CD14-positive monocyte (primary cell): Measurements from ENCODE around the gene C4orf33. TPM values are rescaled to one million over a fixed set of nuclear protein-coding genes. Genes with fewer than 3 reads are reported as not detected.
"Not testable (repeated sequence)": the region's sequence is repeated elsewhere in the genome, so short reads cannot be mapped to it uniquely, and the experiment has no call there.

ENCODE experiments used
- DNase-seq, 3 donors: peaks; one replicate each; pipeline ENCODE4 v3.0.0-alpha.2; 2011 to 2022
- H2AFZ ChIP-seq: 2 replicates; pipeline ENCODE4 v1.6.0; 2012; ENCODE audit warnings: mild to moderate bottlenecking, low read depth, low read length, inconsistent platforms; ENCODE audit not compliant: insufficient read depth, poor library complexity, severe bottlenecking
- H3K27ac ChIP-seq, 2 donors: 1 replicate in 1 of 2; 2 replicates in 1 of 2; pipeline ENCODE4 v1.5.1; 2012 to 2013; ENCODE audit warnings: low read length in 2 of 2, control low read depth in 1 of 2, inconsistent platforms in 1 of 2, low read depth in 1 of 2, mild to moderate bottlenecking in 1 of 2
- H3K27me3 ChIP-seq, 2 donors: one replicate each; pipeline versions ENCODE4 v1.6.0 to v1.6.1; 2011 to 2013; ENCODE audit warnings: low read length in 2 of 2; ENCODE audit not compliant: control insufficient read depth in 2 of 2, insufficient read depth in 2 of 2
- H3K36me3 ChIP-seq, 2 donors: replicated peaks in 1 of 2; 1 replicate in 1 of 2; 2 replicates in 1 of 2; pipeline versions ENCODE4 v1.5.1 to v1.6.1; 2012 to 2013; ENCODE audit warnings: low read length in 2 of 2, control low read depth in 1 of 2, inconsistent platforms in 1 of 2, mild to moderate bottlenecking in 1 of 2; ENCODE audit not compliant: insufficient read depth in 2 of 2, control insufficient read depth in 1 of 2
- H3K4me1 ChIP-seq, 2 donors: 1 replicate in 1 of 2; 2 replicates in 1 of 2; pipeline versions ENCODE4 v1.5.1 to v1.6.1; 2012 to 2013; ENCODE audit warnings: low read length in 2 of 2, control low read depth in 1 of 2, inconsistent platforms in 1 of 2, mild to moderate bottlenecking in 1 of 2, moderate library complexity in 1 of 2; ENCODE audit not compliant: insufficient read depth in 2 of 2, control insufficient read depth in 1 of 2
- H3K4me2 ChIP-seq: replicated peaks from 2 replicates; pipeline ENCODE3; 2012; ENCODE audit warnings: low read length, moderate library complexity, mild to moderate bottlenecking; ENCODE audit not compliant: poor library complexity, severe bottlenecking; ENCODE audit errors: extremely low read depth
- H3K4me3 ChIP-seq, 3 experiments: fragments of 200-600 bp in 1 of 3; sonication (generic) in 1 of 3; replicated peaks in 1 of 3; 1 replicate in 2 of 3; 2 replicates in 1 of 3; pipeline ENCODE4 v1.5.1; 2011 to 2013; ENCODE audit warnings: low read length in 3 of 3, mild to moderate bottlenecking in 3 of 3, control low read depth in 2 of 3, low read depth in 2 of 3, inconsistent platforms in 1 of 3, moderate library complexity in 1 of 3
- H3K79me2 ChIP-seq: 2 replicates; pipeline ENCODE4 v1.6.0; 2012; ENCODE audit warnings: mild to moderate bottlenecking, control low read depth, inconsistent platforms, low read length, moderate library complexity; ENCODE audit not compliant: insufficient read depth
- H3K9ac ChIP-seq: 2 replicates; pipeline ENCODE4 v1.6.0; 2017; ENCODE audit warnings: low read length, mild to moderate bottlenecking; ENCODE audit not compliant: insufficient read depth, poor library complexity, severe bottlenecking
- H3K9me3 ChIP-seq, 2 donors: replicated peaks in 1 of 2; 1 replicate in 1 of 2; 2 replicates in 1 of 2; pipeline versions ENCODE4 v1.5.1 to v1.6.1; 2012 to 2013; ENCODE audit warnings: low read length in 2 of 2, control low read depth in 1 of 2; ENCODE audit not compliant: control insufficient read depth in 1 of 2, insufficient read depth in 1 of 2
- H4K20me1 ChIP-seq: 2 replicates; pipeline ENCODE4 v1.6.0; 2012; ENCODE audit warnings: mild to moderate bottlenecking, low read length, control low read depth, moderate library complexity; ENCODE audit not compliant: insufficient read depth
- H3K27ac Mint-ChIP-seq, 7 donors: one replicate each; pipeline ENCODE4 v1.8.0; 2020; ENCODE audit warnings: mild to moderate bottlenecking in 7 of 7, mixed read lengths in 7 of 7, moderate library complexity in 6 of 7, inconsistent platforms in 2 of 7
- H3K27me3 Mint-ChIP-seq, 3 donors: one replicate each; pipeline ENCODE4 v1.8.0; 2021 to 2022; ENCODE audit warnings: low read depth in 3 of 3, mild to moderate bottlenecking in 3 of 3, mixed read lengths in 3 of 3, moderate library complexity in 3 of 3, inconsistent platforms in 1 of 3
- H3K36me3 Mint-ChIP-seq, 2 donors: one replicate each; pipeline ENCODE4 v1.8.0; 2020; ENCODE audit warnings: mixed read lengths in 2 of 2, inconsistent platforms in 1 of 2, mild to moderate bottlenecking in 1 of 2
- H3K4me1 Mint-ChIP-seq: one replicate; pipeline ENCODE4 v1.8.0; 2020; ENCODE audit warnings: mild to moderate bottlenecking, mixed read lengths
- H3K4me3 Mint-ChIP-seq, 2 donors: one replicate each; pipeline ENCODE4 v1.8.0; 2020; ENCODE audit warnings: mild to moderate bottlenecking in 2 of 2, mixed read lengths in 2 of 2, moderate library complexity in 1 of 2
- H3K9me3 Mint-ChIP-seq, 7 donors: one replicate each; pipeline ENCODE4 v1.8.0; 2020 to 2022; ENCODE audit warnings: mixed read lengths in 7 of 7, mild to moderate bottlenecking in 6 of 7, moderate library complexity in 6 of 7, inconsistent platforms in 2 of 7
- CTCF ChIP-seq: fragments of 200-600 bp; IDR thresholded peaks from one replicate; pipeline ENCODE4 v1.8.0; 2022; ENCODE audit warnings: antibody characterized with exemption, mild to moderate bottlenecking
- WGBS: methylation state at CpG from one replicate; pipeline ENCODE4 v1.1.5; 2013; ENCODE audit warnings: missing lambda C conversion rate; ENCODE audit not compliant: insufficient coverage; 5-methylcytosine and 5-hydroxymethylcytosine counted together
- intact Hi-C, 2 donors: fragments of 100-400 bp; cut with micrococcal nuclease; formaldehyde crosslinking; loops; one replicate each; pipeline versions ENCODE4 v1.15.0 to v1.15.1; 2023
- polyA plus RNA-seq, 3 donors: library from polyadenylated mRNA; depleted of rRNA in 1 of 3; unstranded in 2 of 3; stranded (reverse) in 1 of 3; fragments of 300-500 nt in 2 of 3; fragments of >200 nt in 1 of 3; fragmentation: Illumina TruSeq in 2 of 3; gene quantifications; 1 replicate in 2 of 3; 2 replicates in 1 of 3; pipeline ENCODE4 v1.2.3, GENCODE V29; 2012 to 2021

C4orf33 gene
- polyA plus RNA-seq, 3 donors = 16.6 to 33.0 (median 28.2) TPM

GRCh38 chr4:129064717-129065116, 31.2 kb upstream of the C4orf33 start:
- H3K4me2 ChIP-seq = no peak overlapping the region
- no peak overlapping the region for H3K9ac ChIP-seq
- H2AFZ ChIP-seq = no peak overlapping the region
- no peak overlapping the region for H3K27ac ChIP-seq
- Mint-ChIP-seq H3K4me1 (no peaks in the 10 kb centered on the region), H3K36me3 (peaks cover 39% of the 10 kb centered on the region in 2 donors), H3K9me3 (peaks cover 40 to 61% (median 49%) of the 10 kb centered on the region in 7 donors), H3K27me3 (no peaks in the 10 kb centered on the region), H3K4me3 (no peak overlapping the region), H3K27ac (no peak overlapping the region)
- H3K27me3 ChIP-seq = no peaks in the 10 kb centered on the region
- TF ChIP-seq CTCF = no peak
- peaks cover 8 to 45% of the 10 kb centered on the region in 2 donors for H3K36me3 ChIP-seq
- no peaks in the 10 kb centered on the region for H4K20me1 ChIP-seq
- no peak overlapping the region for H3K4me3 ChIP-seq
- intact Hi-C loops = no loop called here
- peaks cover 7% of the 10 kb centered on the region for H3K79me2 ChIP-seq
- H3K4me1 ChIP-seq = no peaks in the 10 kb centered on the region
- DNase-seq = no peak
- H3K9me3 ChIP-seq = peaks cover 27 to 61% of the 10 kb centered on the region in 2 donors

GRCh38 chr4:129069537-129069936, 26.4 kb upstream of the C4orf33 start:
- H3K4me3 ChIP-seq, H3K4me2 ChIP-seq, H2AFZ ChIP-seq, H3K27ac ChIP-seq, H3K27me3 ChIP-seq, DNase-seq, H3K27ac Mint-ChIP-seq, H3K9ac ChIP-seq, H3K4me1 Mint-ChIP-seq, H3K4me3 Mint-ChIP-seq, H3K27me3 Mint-ChIP-seq, H4K20me1 ChIP-seq, H3K4me1 ChIP-seq, intact Hi-C loops: not testable (repeated sequence)
- no CpG with 5 or more reads among the region's 2 CpGs for WGBS
- H3K36me3 Mint-ChIP-seq = peaks cover 23 to 30% of the 10 kb centered on the region in 2 donors
- peaks cover 23 to 53% (median 32%) of the 10 kb centered on the region in 7 donors for H3K9me3 Mint-ChIP-seq
- peaks cover 0 to 40% of the 10 kb centered on the region in 2 donors for H3K9me3 ChIP-seq
- H3K79me2 ChIP-seq = peaks cover 11% of the 10 kb centered on the region
- peaks cover 4 to 30% of the 10 kb centered on the region in 2 donors for H3K36me3 ChIP-seq
